Body of pancreas (tissue), 4 donors: ENCODE data around the gene EPB41L5.

Experiments
- POLR2A ChIP-seq, 3 donors: fragments of 450-650 bp; IDR thresholded peaks; one replicate each; pipeline ENCODE4 v1.6.1; 2016; ENCODE audit warnings: antibody characterized with exemption in 3 of 3, mild to moderate bottlenecking in 2 of 3
- TF ChIP-seq, protein P1 (sequence below), 7 experiments: fragments of 450-650 bp in 4 of 7; fragments of 200-600 bp in 3 of 7; sonication (generic) in 3 of 7; IDR thresholded peaks; one replicate each; pipeline ENCODE4 v1.5.1; 2016 to 2019; ENCODE audit warnings: antibody characterized with exemption in 7 of 7

DNA sequence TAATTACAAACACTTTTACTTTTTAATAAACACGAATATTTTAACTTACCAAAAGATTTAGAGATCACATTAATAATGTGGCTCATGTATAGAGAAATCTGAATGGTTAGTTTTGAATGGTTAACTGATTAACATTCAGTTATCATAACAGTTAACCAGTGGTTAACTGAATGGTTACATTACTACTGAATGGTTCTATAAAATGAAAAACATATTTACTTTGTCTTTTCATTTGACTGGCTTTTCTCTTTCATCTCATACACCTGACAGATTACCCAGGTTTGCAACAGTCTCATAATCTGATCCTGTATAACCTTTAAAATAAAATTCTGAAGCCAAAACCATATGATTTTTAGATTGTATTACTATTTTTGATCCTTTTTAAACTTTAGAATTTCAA lies 91.9 kb downstream of the EPB41L5 start:
- TF ChIP-seq, protein P1, sequence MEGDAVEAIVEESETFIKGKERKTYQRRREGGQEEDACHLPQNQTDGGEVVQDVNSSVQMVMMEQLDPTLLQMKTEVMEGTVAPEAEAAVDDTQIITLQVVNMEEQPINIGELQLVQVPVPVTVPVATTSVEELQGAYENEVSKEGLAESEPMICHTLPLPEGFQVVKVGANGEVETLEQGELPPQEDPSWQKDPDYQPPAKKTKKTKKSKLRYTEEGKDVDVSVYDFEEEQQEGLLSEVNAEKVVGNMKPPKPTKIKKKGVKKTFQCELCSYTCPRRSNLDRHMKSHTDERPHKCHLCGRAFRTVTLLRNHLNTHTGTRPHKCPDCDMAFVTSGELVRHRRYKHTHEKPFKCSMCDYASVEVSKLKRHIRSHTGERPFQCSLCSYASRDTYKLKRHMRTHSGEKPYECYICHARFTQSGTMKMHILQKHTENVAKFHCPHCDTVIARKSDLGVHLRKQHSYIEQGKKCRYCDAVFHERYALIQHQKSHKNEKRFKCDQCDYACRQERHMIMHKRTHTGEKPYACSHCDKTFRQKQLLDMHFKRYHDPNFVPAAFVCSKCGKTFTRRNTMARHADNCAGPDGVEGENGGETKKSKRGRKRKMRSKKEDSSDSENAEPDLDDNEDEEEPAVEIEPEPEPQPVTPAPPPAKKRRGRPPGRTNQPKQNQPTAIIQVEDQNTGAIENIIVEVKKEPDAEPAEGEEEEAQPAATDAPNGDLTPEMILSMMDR (IDR thresholded peaks at IDR 0.05) = no peak
- TF ChIP-seq POLR2A (IDR thresholded peaks at IDR 0.05) = no peak
